ENCODE data around the gene HTR3C.

Gene HTR3C

GRCh38 chr3:184099806-184100686 is 47.2 kb downstream of the HTR3C start:
- CTCF ChIA-PET = interaction anchor here (1.3 kb wide), 1 partner anchor 14 kb away, joined by 3 read pairs; no protein-coding TSS in a partner anchor
- Histone ChIP-seq H3K36me3 (ENCODE audit: control insufficient read depth in 4 of 4, insufficient read depth in 4 of 4, low read length in 3 of 4) (no peaks in the 10 kb centered on the region), H3K4me1 (ENCODE audit: control extremely low read depth in 1 of 4, control insufficient read depth in 4 of 4, insufficient read depth in 4 of 4, low read length in 3 of 4) (no peaks in the 10 kb centered on the region), H3K27me3 (replicated peaks in 2 of 5; ENCODE audit: control insufficient read depth in 4 of 5, insufficient read depth in 5 of 5, low read length in 4 of 5) (peaks cover 0 to 6% (median 0%) of the 10 kb centered on the region in 5 experiments), H3K4me3 (ENCODE audit: control insufficient read depth in 1 of 7, extremely low read depth in 1 of 7, insufficient read depth in 4 of 7, low read depth in 2 of 7, low read length in 6 of 7) (no peak overlapping the region), H3K9me3 (ENCODE audit: control extremely low read depth in 1 of 5, control insufficient read depth in 4 of 5, insufficient read depth in 2 of 5, low read depth in 1 of 5, low read length in 4 of 5) (peaks cover 0 to 2% (median 0%) of the 10 kb centered on the region in 5 experiments), H3K27ac (ENCODE audit: insufficient read depth in 1 of 2, low read depth in 1 of 2, low read length in 2 of 2, poor library complexity in 1 of 2, severe bottlenecking in 2 of 2) (no peak overlapping the region)
- POLR2A ChIA-PET = no interaction called here
- 84% methylated on average over 22 of the region's 24 CpGs for WGBS (ENCODE audit: insufficient coverage)
- peak in 1 of 3 donors; percentile 8 for DNase-seq

Data from common myeloid progenitor, CD34-positive (primary cell).